T-cell (primary cell): ENCODE measurements around the gene IKZF1. TPM values are rescaled to one million over a fixed set of nuclear protein-coding genes. Genes with fewer than 3 reads are reported as not detected.
A peak's percentile ranks its signal among the peaks of the same experiment; 100 is the strongest.

Source experiments
- ATAC-seq, 4 experiments: fragments of 200-7000 bp in 3 of 4; fragments of 150-1000 bp in 1 of 4; cut with Tn5 transposase; replicated peaks in 1 of 4; 1 replicate in 3 of 4; 2 replicates in 1 of 4; pipeline ENCODE4 v1.10.0; 2021; ENCODE audit warnings: moderate library complexity in 3 of 4, mild to moderate bottlenecking in 2 of 4, moderate number of reproducible peaks in 1 of 4
- CTCF ChIA-PET, 2 donors: fragments of 300-600 bp; sonication (Branson Sonifier 250); formaldehyde crosslinking; loops; one replicate each; lab custom pipeline; 2022; ENCODE audit warnings: antibody characterized with exemption in 2 of 2; lab: Charles Lee
- POLR2A ChIA-PET, 2 donors: fragments of 300-600 bp; sonication (Branson Sonifier 250); formaldehyde crosslinking; loops; one replicate each; lab custom pipeline; 2022; ENCODE audit warnings: antibody characterized with exemption in 2 of 2; lab: Charles Lee
- DNase-seq, 35 experiments: peaks; one replicate each; pipeline versions ENCODE4 v3.0.0 to v3.0.0-alpha.2; 2013 to 2023
- H3K27ac ChIP-seq: one replicate; pipeline ENCODE4 v1.5.1; 2013; ENCODE audit warnings: low read length
- H3K27me3 ChIP-seq, 2 experiments: replicated peaks in 1 of 2; 1 replicate in 1 of 2; 2 replicates in 1 of 2; pipeline versions ENCODE4 v1.6.1 to v1.7.0; 2013; ENCODE audit warnings: low read length in 1 of 2, mixed read lengths in 1 of 2; ENCODE audit not compliant: control insufficient read depth in 2 of 2, insufficient read depth in 2 of 2; ENCODE audit errors: extremely low read depth in 1 of 2
- H3K36me3 ChIP-seq, 2 donors: 1 replicate in 1 of 2; 2 replicates in 1 of 2; pipeline versions ENCODE4 v1.6.1 to v1.7.0; 2013; ENCODE audit warnings: low read length in 1 of 2; ENCODE audit not compliant: control insufficient read depth in 2 of 2, insufficient read depth in 1 of 2; ENCODE audit errors: extremely low read depth in 1 of 2
- H3K4me1 ChIP-seq, 2 experiments: 1 replicate in 1 of 2; 2 replicates in 1 of 2; pipeline versions ENCODE4 v1.6.1 to v1.7.0; 2013; ENCODE audit warnings: low read length in 2 of 2, mixed read lengths in 1 of 2; ENCODE audit not compliant: insufficient read depth in 2 of 2, control insufficient read depth in 1 of 2; ENCODE audit errors: extremely low read depth in 1 of 2
- H3K4me3 ChIP-seq, 2 donors: 1 replicate in 1 of 2; 2 replicates in 1 of 2; pipeline versions ENCODE4 v1.5.1 to v1.7.0; 2013; ENCODE audit warnings: mild to moderate bottlenecking in 2 of 2, low read length in 1 of 2, moderate library complexity in 1 of 2; ENCODE audit not compliant: control insufficient read depth in 1 of 2; ENCODE audit errors: extremely low read depth in 1 of 2
- H3K9me3 ChIP-seq: 2 replicates; pipeline ENCODE4 v1.7.0; 2013
- H3K27ac Mint-ChIP-seq, 2 donors: one replicate each; pipeline ENCODE4 v1.8.0; 2020 to 2021; ENCODE audit warnings: mild to moderate bottlenecking in 2 of 2, mixed read lengths in 2 of 2
- H3K27me3 Mint-ChIP-seq, 2 donors: one replicate each; pipeline ENCODE4 v1.8.0; 2021 to 2022; ENCODE audit warnings: mixed read lengths in 2 of 2
- H3K36me3 Mint-ChIP-seq: one replicate; pipeline ENCODE4 v1.8.0; 2021; ENCODE audit warnings: mixed read lengths
- H3K4me1 Mint-ChIP-seq, 3 donors: one replicate each; pipeline ENCODE4 v1.8.0; 2020 to 2022; ENCODE audit warnings: mixed read lengths in 3 of 3, mild to moderate bottlenecking in 1 of 3
- H3K4me3 Mint-ChIP-seq, 3 donors: one replicate each; pipeline ENCODE4 v1.8.0; 2020 to 2022; ENCODE audit warnings: mild to moderate bottlenecking in 3 of 3, mixed read lengths in 3 of 3, moderate library complexity in 3 of 3
- H3K9me3 Mint-ChIP-seq, 3 donors: one replicate each; pipeline ENCODE4 v1.8.0; 2020 to 2022; ENCODE audit warnings: mixed read lengths in 3 of 3
- WGBS: methylation state at CpG from one replicate; pipeline ENCODE4 v1.1.5; 2013; ENCODE audit warnings: missing lambda C conversion rate; ENCODE audit not compliant: insufficient coverage; 5-methylcytosine and 5-hydroxymethylcytosine counted together
- total RNA-seq, 35 experiments: library from RNA in 6 of 35; stranded (reverse) in 6 of 35; fragments of 120-200 nt in 1 of 35; gene quantifications; one replicate each; pipeline versions ENCODE4 v1.2.1 to v1.2.4 and lab custom pipeline; 2013 to 2026

Gene IKZF1
- total RNA-seq, 5 donors from 2014 or later (not counting 1 experiment from before 2014, with no cell fraction given), result 429 to 525 (median 494) TPM

- DNase-seq (peak in 1 of 35 experiments; percentile 4), ATAC-seq (no peak)
- Mint-ChIP-seq H3K4me1 (peaks cover 96 to 98% (median 98%) of the 10 kb centered on the region in 3 donors), H3K27ac (peak overlapping the region; percentile 96 to 99), H3K36me3 (peaks cover 66% of the 10 kb centered on the region), H3K9me3 (no peaks in the 10 kb centered on the region), H3K4me3 (peak overlapping the region; percentile 21 to 74 (median 40)), H3K27me3 (no peaks in the 10 kb centered on the region)
- Histone ChIP-seq H3K9me3 (no peaks in the 10 kb centered on the region), H3K36me3 (peaks cover 12 to 58% of the 10 kb centered on the region in 2 donors), H3K27me3 (no peaks in the 10 kb centered on the region), H3K4me1 (peaks cover 87 to 91% of the 10 kb centered on the region in 2 experiments), H3K4me3 (no peak overlapping the region), H3K27ac (peak overlapping the region; percentile 96)
- WGBS, result 87% methylated on average over 6 of the region's 9 CpGs
- ChIA-PET POLR2A (interaction anchor here in 1 of 2 donors (0.8 kb wide), 1 partner anchor 36 kb away, joined by 7 read pairs; no protein-coding TSS in a partner anchor), CTCF (interaction anchor here (0.7 to 1.4 kb wide), 4 partner anchors 9 to 33 kb away, joined by 3 to 12 read pairs (median 4); no protein-coding TSS in a partner anchor)
Measured at GRCh38 chr7:50353894-50354595, 49.5 kb downstream of the IKZF1 start.

- DNase-seq (peak in 1 of 35 experiments; percentile 4), ATAC-seq (no peak)
- Mint-ChIP-seq H3K4me3 (peak overlapping the region; percentile 38 to 71 (median 47)), H3K36me3 (peaks cover 70% of the 10 kb centered on the region), H3K27ac (peak overlapping the region; percentile 99), H3K9me3 (no peaks in the 10 kb centered on the region), H3K4me1 (peaks cover 95 to 98% (median 98%) of the 10 kb centered on the region in 3 donors), H3K27me3 (no peaks in the 10 kb centered on the region)
- H3K4me3 ChIP-seq, result no peak overlapping the region
- peaks cover 87 to 91% of the 10 kb centered on the region in 2 experiments for H3K4me1 ChIP-seq
- WGBS, result 67% methylated on average over 1 of the region's 9 CpGs
- H3K36me3 ChIP-seq, result peaks cover 12 to 68% of the 10 kb centered on the region in 2 donors
- no peaks in the 10 kb centered on the region for H3K9me3 ChIP-seq
- no peaks in the 10 kb centered on the region for H3K27me3 ChIP-seq
- CTCF ChIA-PET, result interaction anchor here in 1 of 2 donors (1.0 to 2.2 kb wide), 4 partner anchors 11 to 38 kb away, joined by 4 to 7 read pairs (median 4); no protein-coding TSS in a partner anchor
- H3K27ac ChIP-seq, result peak overlapping the region; percentile 96
- POLR2A ChIA-PET, result no interaction called here
Measured at GRCh38 chr7:50355817-50356178, 51.3 kb downstream of the IKZF1 start.

- H3K9me3 ChIP-seq, result no peaks in the 10 kb centered on the region
- CTCF ChIA-PET, result interaction anchor here in 1 of 2 donors (0.8 to 2.2 kb wide), 3 partner anchors 9 to 13 kb away, joined by 3 to 7 read pairs (median 4); no protein-coding TSS in a partner anchor
- H3K4me3 ChIP-seq, result no peak overlapping the region
- Mint-ChIP-seq H3K36me3 (peaks cover 76% of the 10 kb centered on the region), H3K4me3 (peak overlapping the region; percentile 38 to 71 (median 47)), H3K4me1 (peaks cover 95 to 98% (median 98%) of the 10 kb centered on the region in 3 donors), H3K27me3 (no peaks in the 10 kb centered on the region), H3K27ac (peak overlapping the region; percentile 99), H3K9me3 (no peaks in the 10 kb centered on the region)
- DNase-seq (peak in 1 of 35 experiments; percentile 10), ATAC-seq (no peak)
- WGBS, result 17% methylated on average over 2 of the region's 15 CpGs
- POLR2A ChIA-PET, result no interaction called here
- H3K27ac ChIP-seq, result peak overlapping the region; percentile 96
- H3K27me3 ChIP-seq, result no peaks in the 10 kb centered on the region
- peaks cover 90 to 94% of the 10 kb centered on the region in 2 experiments for H3K4me1 ChIP-seq
- peaks cover 12 to 74% of the 10 kb centered on the region in 2 donors for H3K36me3 ChIP-seq
Measured at GRCh38 chr7:50356212-50356944, 51.9 kb downstream of the IKZF1 start.

GRCh38 chr7:50356945-50357268, 52.4 kb downstream of the IKZF1 start:
- no peak for ATAC-seq
- peak overlapping the region; percentile 37 to 71 (median 38) for H3K4me3 Mint-ChIP-seq
- Histone ChIP-seq H3K9me3 (no peaks in the 10 kb centered on the region), H3K36me3 (peaks cover 12 to 77% of the 10 kb centered on the region in 2 donors), H3K4me3 (no peak overlapping the region), H3K4me1 (peaks cover 89 to 94% of the 10 kb centered on the region in 2 experiments), H3K27ac (peak overlapping the region; percentile 96), H3K27me3 (no peaks in the 10 kb centered on the region)
- ChIA-PET POLR2A (no interaction called here), CTCF (interaction anchor here in 1 of 2 donors (0.8 kb wide), 1 partner anchor 10 kb away, joined by 3 read pairs; no protein-coding TSS in a partner anchor)
- H3K36me3 Mint-ChIP-seq, result peaks cover 77% of the 10 kb centered on the region
- WGBS, result 80% methylated on average over 2 of the region's 7 CpGs
- peak overlapping the region; percentile 99 for H3K27ac Mint-ChIP-seq
- DNase-seq, result no peak
- H3K4me1 Mint-ChIP-seq, result peaks cover 95 to 98% (median 98%) of the 10 kb centered on the region in 3 donors
- no peaks in the 10 kb centered on the region for H3K9me3 Mint-ChIP-seq
- no peaks in the 10 kb centered on the region for H3K27me3 Mint-ChIP-seq

- H3K9me3 Mint-ChIP-seq, result no peaks in the 10 kb centered on the region
- peak overlapping the region in 1 of 2 donors; percentile 25 for H3K4me3 ChIP-seq
- peaks cover 89 to 97% of the 10 kb centered on the region in 2 experiments for H3K4me1 ChIP-seq
- ChIA-PET CTCF (interaction anchor here in 1 of 2 donors (1.4 to 3.9 kb wide), 2 partner anchors 11 to 50 kb away, joined by 6 to 24 read pairs; no protein-coding TSS in a partner anchor), POLR2A (interaction anchor here in 1 of 2 donors (1.0 kb wide), 1 partner anchor 12 kb away, joined by 5 read pairs; no protein-coding TSS in a partner anchor)
- peak overlapping the region; percentile 99 for H3K27ac Mint-ChIP-seq
- H3K27me3 ChIP-seq, result no peaks in the 10 kb centered on the region
- peak in 1 of 35 experiments; percentile 5 for DNase-seq
- no peaks in the 10 kb centered on the region for H3K9me3 ChIP-seq
- H3K27ac ChIP-seq, result peak overlapping the region; percentile 96
- peak overlapping the region; percentile 42 to 71 (median 55) for H3K4me3 Mint-ChIP-seq
- H3K27me3 Mint-ChIP-seq, result no peaks in the 10 kb centered on the region
- WGBS, result 78% methylated on average over 3 of the region's 8 CpGs
- no peak for ATAC-seq
- H3K36me3 ChIP-seq, result peaks cover 12 to 82% of the 10 kb centered on the region in 2 donors
- H3K36me3 Mint-ChIP-seq, result peaks cover 78% of the 10 kb centered on the region
- peaks cover 95 to 98% (median 98%) of the 10 kb centered on the region in 3 donors for H3K4me1 Mint-ChIP-seq
Measured at GRCh38 chr7:50357426-50357825, 52.9 kb downstream of the IKZF1 start.
